VCaP (cell line): ENCODE results near the gene CCDC167.

Source experiments
- H3K27ac ChIP-seq: fragments of 450-650 bp; 2 replicates; pipeline ENCODE4 v1.5.1; 2017
- TF ChIP-seq, protein P1 (sequence below): fragments of 450-650 bp; conservative IDR thresholded peaks from 2 replicates; pipeline ENCODE4 v1.5.1; 2017; ENCODE audit warnings: mild to moderate bottlenecking, moderate library complexity

CCDC167 gene

DNA sequence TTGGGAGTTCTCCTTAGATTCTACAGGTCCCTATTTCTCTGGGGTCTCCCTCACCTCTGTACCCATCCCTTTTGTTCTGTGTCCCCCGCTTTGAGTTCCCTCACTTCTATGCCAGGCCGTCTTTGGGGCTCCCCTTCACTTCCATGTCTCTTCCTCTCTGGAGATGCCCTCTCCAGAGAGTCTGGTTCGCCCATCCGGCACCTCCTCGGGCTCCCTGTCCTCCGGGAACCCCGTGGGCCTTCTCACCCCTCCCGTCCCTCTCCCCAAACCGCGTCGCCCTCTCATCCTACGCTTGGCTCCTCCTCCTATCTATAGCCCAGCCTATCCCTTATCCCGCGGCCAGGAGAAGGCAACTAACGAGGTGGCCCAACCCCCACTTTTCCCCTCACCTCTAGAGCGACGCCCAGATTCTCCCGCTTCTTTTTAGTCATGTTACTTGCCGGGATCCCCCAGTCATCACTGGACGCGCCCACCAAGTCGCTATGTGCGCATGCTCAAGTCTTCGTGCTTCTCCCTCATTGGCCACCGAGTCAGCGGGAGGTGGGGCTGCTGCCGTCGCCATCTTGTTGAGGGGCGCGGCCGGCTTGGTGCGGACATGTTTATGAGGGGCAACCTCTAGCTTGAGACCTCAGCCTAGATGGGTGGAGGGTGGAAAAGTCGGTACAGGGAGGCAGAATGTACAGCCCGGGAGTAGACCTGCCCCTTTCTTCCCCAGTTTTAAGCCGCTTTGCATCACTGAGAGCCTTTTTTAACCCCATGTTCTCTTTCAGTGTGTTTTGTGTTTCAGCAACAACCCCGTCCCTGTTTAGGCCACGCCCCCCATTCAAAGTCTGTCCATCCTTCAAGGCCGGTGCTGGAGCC, at the start of gene CCDC167:
TSS of gene CCDC167 (minus strand) at position 461 of the 861 bp plus-strand sequence. CDS start at position 431, 30 bp downstream.
- peak within 1 kb of the TSS; percentile 76; the same call in 1 of the 2 replicates for H3K27ac ChIP-seq

DNA sequence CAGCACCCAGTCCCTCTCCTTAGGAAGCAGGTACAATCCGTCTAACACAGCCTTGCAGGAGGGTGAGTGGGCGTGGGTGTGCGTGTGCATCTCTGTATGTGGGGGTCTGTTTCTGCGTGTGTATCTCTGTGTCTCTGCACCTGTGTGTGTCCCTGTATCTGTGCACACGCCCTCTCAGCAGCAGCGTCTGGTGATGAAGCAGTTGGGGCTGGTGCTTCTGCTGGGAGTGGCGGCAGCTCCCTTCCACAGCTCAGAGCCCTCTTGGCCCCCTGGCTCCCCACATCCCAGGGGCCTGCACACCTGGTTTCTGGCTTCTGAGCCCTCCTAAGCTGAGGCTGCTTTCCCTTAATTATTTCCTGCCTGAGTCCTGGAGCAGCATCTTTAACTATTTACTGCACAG, 49.5 kb upstream of the CCDC167 start:
- TF ChIP-seq, protein P1, sequence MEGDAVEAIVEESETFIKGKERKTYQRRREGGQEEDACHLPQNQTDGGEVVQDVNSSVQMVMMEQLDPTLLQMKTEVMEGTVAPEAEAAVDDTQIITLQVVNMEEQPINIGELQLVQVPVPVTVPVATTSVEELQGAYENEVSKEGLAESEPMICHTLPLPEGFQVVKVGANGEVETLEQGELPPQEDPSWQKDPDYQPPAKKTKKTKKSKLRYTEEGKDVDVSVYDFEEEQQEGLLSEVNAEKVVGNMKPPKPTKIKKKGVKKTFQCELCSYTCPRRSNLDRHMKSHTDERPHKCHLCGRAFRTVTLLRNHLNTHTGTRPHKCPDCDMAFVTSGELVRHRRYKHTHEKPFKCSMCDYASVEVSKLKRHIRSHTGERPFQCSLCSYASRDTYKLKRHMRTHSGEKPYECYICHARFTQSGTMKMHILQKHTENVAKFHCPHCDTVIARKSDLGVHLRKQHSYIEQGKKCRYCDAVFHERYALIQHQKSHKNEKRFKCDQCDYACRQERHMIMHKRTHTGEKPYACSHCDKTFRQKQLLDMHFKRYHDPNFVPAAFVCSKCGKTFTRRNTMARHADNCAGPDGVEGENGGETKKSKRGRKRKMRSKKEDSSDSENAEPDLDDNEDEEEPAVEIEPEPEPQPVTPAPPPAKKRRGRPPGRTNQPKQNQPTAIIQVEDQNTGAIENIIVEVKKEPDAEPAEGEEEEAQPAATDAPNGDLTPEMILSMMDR: no peak
- peak overlapping the region; percentile 76; the same call in 1 of the 2 replicates for H3K27ac ChIP-seq

More for the DNA sequence above, at the start of gene CCDC167:
- TF ChIP-seq, protein P1: no peak

DNA sequence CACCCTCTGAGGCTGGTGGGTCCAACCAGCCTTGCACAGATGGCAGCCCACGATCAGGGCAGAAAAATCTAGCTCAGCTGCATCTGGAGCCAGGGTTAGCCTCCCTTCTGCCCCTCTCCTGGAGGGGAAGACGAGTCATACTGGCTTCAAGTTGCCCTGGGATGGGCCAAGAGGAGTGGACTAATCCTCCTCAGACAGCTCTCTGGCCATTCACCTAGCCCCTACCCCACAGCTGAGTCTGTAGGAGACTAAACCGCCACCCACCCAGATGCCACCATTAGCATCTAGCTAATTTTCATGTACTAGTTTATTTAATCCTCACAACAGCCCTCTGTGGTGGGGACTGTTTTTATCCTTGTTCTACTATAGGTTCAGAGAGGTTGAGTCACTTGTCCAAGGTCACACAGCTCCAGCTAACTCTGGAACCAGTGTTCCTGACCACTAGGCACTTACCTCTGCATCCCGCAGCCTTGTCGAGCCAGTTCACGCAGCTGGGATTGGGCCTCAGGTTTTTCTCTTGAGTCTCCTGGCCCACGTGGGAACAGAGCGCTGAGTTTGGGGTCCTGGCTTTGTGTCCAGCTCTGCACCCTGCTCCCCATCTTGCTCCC, 48.5 kb upstream of the CCDC167 start:
- peak overlapping the region; percentile 76 for H3K27ac ChIP-seq
- TF ChIP-seq, protein P1: no peak

DNA sequence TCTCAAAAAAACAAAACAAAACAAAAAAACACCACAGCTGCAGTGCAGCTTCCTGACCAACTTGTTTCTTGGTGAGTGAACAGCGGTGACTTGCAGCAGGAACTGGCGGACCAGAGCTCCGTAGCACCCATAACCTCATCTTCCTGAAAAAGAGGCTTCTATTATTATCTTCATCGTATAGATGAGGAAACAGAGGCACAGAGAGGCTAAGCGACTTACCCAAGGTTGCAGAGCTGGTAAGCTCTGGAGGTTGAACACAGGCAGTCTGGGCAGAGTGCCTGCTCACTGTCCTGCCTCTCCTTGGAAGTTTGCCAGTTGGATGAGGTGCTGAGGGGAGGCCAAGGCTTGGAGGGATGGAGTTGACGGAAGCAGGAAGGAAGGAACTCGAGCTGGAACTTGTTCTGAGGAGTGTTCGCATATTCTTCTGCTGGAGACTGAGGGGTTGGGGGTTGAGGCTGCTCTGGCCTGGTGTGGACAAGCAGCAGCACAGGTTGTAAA, 47.9 kb upstream of the CCDC167 start:
- TF ChIP-seq, protein P1: no peak
- H3K27ac ChIP-seq: peak overlapping the region; percentile 76

DNA sequence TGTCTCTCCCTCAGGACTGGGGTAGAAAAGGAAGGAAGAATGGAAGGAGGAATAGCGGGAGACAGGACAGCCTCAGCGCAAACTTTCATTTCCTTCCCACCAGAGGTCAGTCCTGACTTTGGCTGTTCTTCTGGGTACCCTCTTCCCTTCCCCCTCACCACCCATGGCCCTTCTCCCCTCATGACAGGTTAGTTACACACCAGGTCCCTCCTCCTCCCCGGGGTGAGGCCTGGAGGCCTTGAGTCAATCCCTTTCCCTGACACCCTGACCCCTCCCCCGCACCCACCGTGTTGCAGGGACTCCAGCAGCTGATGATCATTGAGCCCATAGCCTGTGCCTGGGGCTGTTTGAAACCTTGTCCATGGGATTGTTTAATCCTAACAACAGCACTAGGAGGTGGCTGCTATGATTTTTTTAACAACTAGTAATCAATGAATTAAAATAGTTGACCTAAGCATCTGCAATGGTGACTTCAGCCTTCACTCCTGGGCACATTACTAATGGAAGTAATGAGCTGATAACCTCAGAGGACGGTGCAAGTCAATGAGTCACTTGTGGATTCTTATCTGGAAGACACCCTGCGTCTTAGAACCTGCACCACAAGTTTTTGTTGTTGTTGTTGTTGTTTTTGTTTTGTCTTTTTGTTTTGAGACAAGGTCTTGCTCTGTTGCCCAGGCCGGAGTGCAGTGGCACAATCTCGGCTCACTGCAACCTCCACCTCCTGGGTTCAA, 46.6 kb upstream of the CCDC167 start:
- TF ChIP-seq, protein P1: no peak
- no peak overlapping the region; the same call in 1 of the 2 replicates for H3K27ac ChIP-seq

DNA sequence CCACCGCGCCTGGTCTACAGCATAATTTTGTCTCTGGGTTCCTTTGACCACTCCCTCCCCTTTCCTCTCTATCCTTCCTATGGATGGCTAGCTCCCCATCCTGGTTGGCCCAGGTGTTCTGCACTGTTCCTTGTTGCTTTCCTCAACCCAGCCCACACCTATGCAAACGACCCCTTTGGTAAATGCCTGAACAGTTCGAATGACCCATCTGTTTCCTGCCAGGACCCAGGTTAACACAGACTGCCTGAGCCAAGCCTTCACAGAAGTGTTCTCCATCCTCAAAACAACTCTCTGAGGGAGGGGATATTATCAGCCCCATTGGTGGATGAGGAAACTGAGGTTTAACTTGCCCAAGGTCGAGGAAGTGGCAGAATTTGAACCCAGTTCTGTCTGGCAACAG, 44.8 kb upstream of the CCDC167 start:
- TF ChIP-seq, protein P1: no peak
- H3K27ac ChIP-seq: no peak overlapping the region

DNA sequence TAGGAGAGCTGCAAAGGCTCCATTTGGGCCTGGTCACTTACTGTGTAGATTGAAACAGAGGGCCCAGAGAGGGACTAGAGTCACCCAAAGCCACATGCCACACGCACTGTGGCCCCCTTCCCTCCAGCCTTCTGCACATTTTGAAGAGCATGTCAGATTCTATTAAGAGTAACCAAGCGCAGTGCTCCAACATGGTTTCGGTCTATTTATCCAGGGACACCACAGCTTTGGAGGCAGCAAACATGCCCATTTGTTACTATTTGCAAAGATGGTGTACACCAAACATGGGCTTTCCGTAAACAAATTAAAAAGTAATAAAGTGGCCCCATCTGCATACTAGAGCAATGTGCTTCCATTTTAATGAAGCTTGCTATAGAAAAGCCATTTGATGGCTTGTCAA, 43.7 kb upstream of the CCDC167 start:
- no peak overlapping the region for H3K27ac ChIP-seq
- TF ChIP-seq, protein P1: no peak
